Activated CD8-positive, alpha-beta T cell treated with anti-CD3 and anti-CD28 coated beads for 36 hours (primary cell): ENCODE measurements around the gene SHROOM3. TPM values are rescaled to one million over a fixed set of nuclear protein-coding genes. Genes with fewer than 3 reads are reported as not detected.
A peak's percentile ranks its signal among the peaks of the same experiment; 100 is the strongest.

Experiments
- ATAC-seq: fragments of 200-7000 bp; cut with Tn5 transposase; one replicate; pipeline ENCODE4 v1.10.0; 2021; ENCODE audit warnings: mild to moderate bottlenecking, moderate library complexity
- CTCF ChIA-PET: fragments of 350-600 bp; sonication (Branson Sonifier 250); formaldehyde crosslinking; loops from one replicate; lab custom pipeline; 2021; ENCODE audit warnings: antibody characterized with exemption; lab: Charles Lee
- POLR2A ChIA-PET: fragments of 350-600 bp; sonication (Branson Sonifier 250); formaldehyde crosslinking; loops from one replicate; lab custom pipeline; 2021; ENCODE audit warnings: antibody characterized with exemption; lab: Charles Lee
- DNase-seq: peaks from one replicate; pipeline ENCODE4 v3.0.0-alpha.2; 2020
- H3K27ac Mint-ChIP-seq: one replicate; pipeline ENCODE4 v1.8.0; 2021; ENCODE audit warnings: mild to moderate bottlenecking, mixed read lengths
- H3K27me3 Mint-ChIP-seq: one replicate; pipeline ENCODE4 v1.8.0; 2021; ENCODE audit warnings: mixed read lengths
- H3K36me3 Mint-ChIP-seq: one replicate; pipeline ENCODE4 v1.8.0; 2021; ENCODE audit warnings: low read depth, mixed read lengths
- H3K4me1 Mint-ChIP-seq: one replicate; pipeline ENCODE4 v1.8.0; 2021; ENCODE audit warnings: low read depth, mixed read lengths
- H3K4me3 Mint-ChIP-seq: one replicate; pipeline ENCODE4 v1.8.0; 2021; ENCODE audit warnings: mild to moderate bottlenecking, moderate library complexity, mixed read lengths
- H3K9me3 Mint-ChIP-seq: one replicate; pipeline ENCODE4 v1.8.0; 2021; ENCODE audit warnings: mixed read lengths
- CTCF ChIP-seq: fragments of 200-600 bp; IDR thresholded peaks from one replicate; pipeline ENCODE4 v1.8.0; 2022; ENCODE audit warnings: antibody characterized with exemption, mild to moderate bottlenecking
- intact Hi-C: fragments of 100-400 bp; cut with micrococcal nuclease; formaldehyde crosslinking; loops from one replicate; pipeline ENCODE4 v1.10.0; 2022
- total RNA-seq, 2 experiments: library from RNA; stranded (reverse); gene quantifications; one replicate each; pipeline ENCODE4 v1.2.3, GENCODE V29; 2021

SHROOM3 gene
- total RNA-seq, 2 experiments from 2014 or later: not detected

GRCh38 chr4:76757418-76757939 is 322.4 kb downstream of the SHROOM3 start:
- intact Hi-C loops: loop anchor here (2.0 to 10.0 kb wide), 2 partner anchors 21 to 323 kb away; partner anchors contain the start of gene SHROOM3
- DNase-seq (no peak), ATAC-seq (no peak)
- TF ChIP-seq CTCF: no peak
- H3K9me3 Mint-ChIP-seq: no peaks in the 10 kb centered on the region
- CTCF ChIA-PET: interaction anchor here (0.8 to 2.0 kb wide), 13 partner anchors 9 to 288 kb away, joined by 3 to 6 read pairs (median 4); no protein-coding TSS in a partner anchor
- no peak overlapping the region for H3K4me3 Mint-ChIP-seq
- no peaks in the 10 kb centered on the region for H3K36me3 Mint-ChIP-seq
- H3K4me1 Mint-ChIP-seq: peaks cover 9% of the 10 kb centered on the region
- POLR2A ChIA-PET: interaction anchor here (0.5 to 0.6 kb wide), 2 partner anchors 9 to 170 kb away, joined by 3 read pairs; no protein-coding TSS in a partner anchor
- H3K27ac Mint-ChIP-seq: no peak overlapping the region
- peaks cover 7% of the 10 kb centered on the region for H3K27me3 Mint-ChIP-seq

- CTCF ChIA-PET: interaction anchor here (0.8 to 2.0 kb wide), 10 partner anchors 8 to 287 kb away, joined by 3 to 6 read pairs (median 4); no protein-coding TSS in a partner anchor
- intact Hi-C loops: loop anchor here (10.0 kb wide), 1 partner anchor 324 kb away; the partner anchor contains the start of gene SHROOM3
- no peak overlapping the region for H3K27ac Mint-ChIP-seq
- no peak for DNase-seq
- TF ChIP-seq CTCF: peak; percentile 78
- no peak overlapping the region for H3K4me3 Mint-ChIP-seq
- H3K4me1 Mint-ChIP-seq: peaks cover 9% of the 10 kb centered on the region
- POLR2A ChIA-PET: no interaction called here
- H3K27me3 Mint-ChIP-seq: peaks cover 3% of the 10 kb centered on the region
- no peaks in the 10 kb centered on the region for H3K9me3 Mint-ChIP-seq
- ATAC-seq: no peak
- no peaks in the 10 kb centered on the region for H3K36me3 Mint-ChIP-seq
Observed at GRCh38 chr4:76758290-76758882, 323.4 kb downstream of the SHROOM3 start.

GRCh38 chr4:76758996-76759395 is 324.0 kb downstream of the SHROOM3 start:
- no peaks in the 10 kb centered on the region for H3K9me3 Mint-ChIP-seq
- H3K4me3 Mint-ChIP-seq: no peak overlapping the region
- H3K4me1 Mint-ChIP-seq: peaks cover 9% of the 10 kb centered on the region
- ATAC-seq (peak; percentile 84), DNase-seq (peak; percentile 12)
- H3K27ac Mint-ChIP-seq: no peak overlapping the region
- H3K36me3 Mint-ChIP-seq: no peaks in the 10 kb centered on the region
- ChIA-PET POLR2A (no interaction called here), CTCF (interaction anchor here (1.0 to 1.5 kb wide), 2 partner anchors 20 to 444 kb away, joined by 3 to 4 read pairs; no protein-coding TSS in a partner anchor)
- intact Hi-C loops: loop anchor here (10.0 kb wide), 1 partner anchor 324 kb away; the partner anchor contains the start of gene SHROOM3
- no peak for TF ChIP-seq CTCF
- H3K27me3 Mint-ChIP-seq: peaks cover 3% of the 10 kb centered on the region

GRCh38 chr4:76760193-76760592 is 325.2 kb downstream of the SHROOM3 start:
- H3K27me3 Mint-ChIP-seq: peaks cover 7% of the 10 kb centered on the region
- intact Hi-C loops: no loop called here
- no peaks in the 10 kb centered on the region for H3K9me3 Mint-ChIP-seq
- DNase-seq: no peak
- no peak overlapping the region for H3K27ac Mint-ChIP-seq
- CTCF ChIA-PET: interaction anchor here (1.2 to 1.5 kb wide), 2 partner anchors 249 to 443 kb away, joined by 3 to 4 read pairs; no protein-coding TSS in a partner anchor
- peaks cover 9% of the 10 kb centered on the region for H3K4me1 Mint-ChIP-seq
- H3K36me3 Mint-ChIP-seq: no peaks in the 10 kb centered on the region
- no peak for TF ChIP-seq CTCF
- H3K4me3 Mint-ChIP-seq: no peak overlapping the region
- ATAC-seq: no peak
- POLR2A ChIA-PET: no interaction called here
